Activated T-cell treated with anti-CD3 and anti-CD28 coated beads for 4 hours (primary cell): Measurements from ENCODE around the gene TOR4A.

Experiments
- DNase-seq: peaks from one replicate; pipeline ENCODE4 v3.0.0-alpha.2; 2020

TOR4A gene

DNA sequence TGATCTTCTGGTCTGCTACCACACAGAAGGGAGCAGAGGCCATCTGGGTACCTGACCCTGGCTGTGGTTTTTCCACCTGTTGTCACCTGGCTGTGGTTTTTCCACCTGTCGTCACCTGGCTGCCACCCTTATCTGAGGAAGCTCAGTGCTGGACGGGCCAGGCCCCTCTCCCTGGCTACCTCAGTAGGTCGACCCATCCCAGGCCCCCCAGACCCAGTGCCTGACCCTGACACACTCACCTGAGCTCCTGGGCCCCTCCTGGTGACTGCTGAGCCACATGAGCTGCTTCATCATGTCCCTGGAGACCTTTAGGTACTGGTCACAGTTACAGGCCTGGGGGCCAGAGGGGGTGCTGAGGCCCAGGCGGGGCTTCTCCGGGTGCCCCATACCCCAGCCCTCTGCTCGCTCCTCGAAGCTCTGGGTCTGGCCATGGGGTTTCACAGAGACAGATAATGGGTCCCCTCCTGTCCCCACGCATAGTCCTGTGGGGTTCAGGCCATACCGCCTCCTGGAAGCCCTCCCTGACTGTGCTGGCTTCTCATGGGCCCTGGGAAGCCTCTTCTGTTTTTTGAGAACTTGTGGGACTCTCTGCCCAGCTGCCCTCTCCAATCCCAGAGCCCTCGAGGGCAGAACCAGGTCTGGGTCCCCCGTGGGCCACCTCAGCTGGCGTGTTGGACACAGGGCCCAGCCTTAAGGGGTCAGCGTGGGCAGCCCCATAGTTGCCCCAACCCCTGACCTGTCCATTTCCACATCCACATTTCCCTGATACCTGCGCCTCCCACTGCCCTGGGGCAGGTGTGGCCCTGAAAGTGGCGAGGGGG, 32.1 kb downstream of the TOR4A start:
- no peak for DNase-seq

DNA sequence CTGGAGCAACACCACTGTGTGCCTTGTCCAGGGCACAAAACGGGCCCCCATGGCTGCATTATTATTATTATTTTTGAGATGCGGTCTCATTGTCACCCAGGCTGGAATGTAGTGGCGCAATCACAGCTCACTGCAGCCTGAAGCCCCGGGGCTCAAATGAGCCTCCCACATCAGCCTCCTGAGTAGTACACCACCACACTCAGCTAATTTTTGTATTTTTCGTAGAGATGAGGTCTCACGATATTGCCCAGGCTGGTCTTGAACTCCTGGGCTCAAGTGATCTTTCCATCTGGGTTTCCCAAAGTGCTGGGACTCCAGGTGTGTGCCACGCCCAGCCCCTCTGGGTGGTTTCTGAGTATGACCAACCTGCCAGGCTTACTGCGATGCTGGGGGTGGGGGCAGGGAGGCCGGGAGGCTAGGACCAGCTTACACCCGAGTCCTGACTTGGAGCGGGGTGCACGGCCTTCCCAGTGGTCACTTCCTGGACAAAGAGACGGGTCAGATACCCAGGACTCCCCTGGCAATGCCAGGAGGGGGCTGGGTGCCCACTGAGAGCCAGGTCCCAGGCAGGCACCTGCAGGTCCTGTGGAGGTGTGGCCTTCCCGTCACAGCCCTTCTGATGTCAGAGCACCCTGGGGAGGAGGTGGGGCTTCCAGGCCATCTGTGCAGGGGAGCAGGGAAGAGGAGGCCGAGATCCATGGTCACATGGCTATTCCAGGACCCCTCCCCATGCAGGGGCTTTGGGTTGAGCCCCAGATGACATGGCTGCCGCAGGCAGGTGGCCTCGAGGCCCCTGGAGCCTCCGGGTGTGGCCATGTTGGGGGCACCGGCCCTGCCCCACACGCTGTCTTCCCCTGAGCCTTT, 32.9 kb downstream of the TOR4A start:
- no peak for DNase-seq

DNA sequence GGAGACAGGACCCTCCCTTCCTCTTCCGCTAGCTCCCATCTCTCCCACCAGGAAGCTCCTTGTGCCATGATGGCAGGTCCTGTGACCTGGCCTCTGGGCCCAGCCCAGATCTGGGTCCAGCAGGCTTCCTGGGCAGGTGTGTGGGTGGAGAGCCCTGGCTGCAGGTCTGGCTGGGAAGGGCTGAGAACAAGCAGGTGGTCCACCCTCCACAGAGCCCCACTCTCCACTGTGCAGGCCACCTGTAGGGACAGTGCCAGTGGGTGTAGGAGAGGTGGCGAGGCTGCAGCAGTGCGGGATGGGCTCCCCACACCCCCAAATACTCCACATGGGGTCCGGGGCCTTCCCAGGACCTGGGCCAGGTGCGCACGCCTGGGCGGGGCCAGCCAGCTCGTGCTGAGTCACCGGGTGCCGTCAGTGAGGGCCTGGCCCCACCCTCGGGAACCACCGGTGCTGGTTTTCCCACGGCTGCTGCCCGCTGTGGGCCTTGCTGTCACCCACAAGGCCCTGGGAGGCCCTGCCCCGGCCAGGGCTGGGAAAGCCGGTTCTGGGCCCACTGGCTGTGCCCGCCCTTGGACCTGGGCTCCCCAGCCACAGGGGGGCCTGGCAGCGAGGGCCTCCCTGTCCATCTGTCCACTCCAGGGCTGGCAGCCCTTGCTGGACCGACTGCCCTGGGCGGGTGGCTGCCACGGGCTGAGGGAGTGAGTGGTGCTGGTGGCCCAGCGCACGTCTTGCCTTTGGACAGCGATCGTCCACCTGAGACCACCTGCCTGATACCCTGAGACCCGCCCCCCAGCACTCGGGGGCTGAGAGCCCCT, 33.9 kb downstream of the TOR4A start:
- no peak for DNase-seq

DNA sequence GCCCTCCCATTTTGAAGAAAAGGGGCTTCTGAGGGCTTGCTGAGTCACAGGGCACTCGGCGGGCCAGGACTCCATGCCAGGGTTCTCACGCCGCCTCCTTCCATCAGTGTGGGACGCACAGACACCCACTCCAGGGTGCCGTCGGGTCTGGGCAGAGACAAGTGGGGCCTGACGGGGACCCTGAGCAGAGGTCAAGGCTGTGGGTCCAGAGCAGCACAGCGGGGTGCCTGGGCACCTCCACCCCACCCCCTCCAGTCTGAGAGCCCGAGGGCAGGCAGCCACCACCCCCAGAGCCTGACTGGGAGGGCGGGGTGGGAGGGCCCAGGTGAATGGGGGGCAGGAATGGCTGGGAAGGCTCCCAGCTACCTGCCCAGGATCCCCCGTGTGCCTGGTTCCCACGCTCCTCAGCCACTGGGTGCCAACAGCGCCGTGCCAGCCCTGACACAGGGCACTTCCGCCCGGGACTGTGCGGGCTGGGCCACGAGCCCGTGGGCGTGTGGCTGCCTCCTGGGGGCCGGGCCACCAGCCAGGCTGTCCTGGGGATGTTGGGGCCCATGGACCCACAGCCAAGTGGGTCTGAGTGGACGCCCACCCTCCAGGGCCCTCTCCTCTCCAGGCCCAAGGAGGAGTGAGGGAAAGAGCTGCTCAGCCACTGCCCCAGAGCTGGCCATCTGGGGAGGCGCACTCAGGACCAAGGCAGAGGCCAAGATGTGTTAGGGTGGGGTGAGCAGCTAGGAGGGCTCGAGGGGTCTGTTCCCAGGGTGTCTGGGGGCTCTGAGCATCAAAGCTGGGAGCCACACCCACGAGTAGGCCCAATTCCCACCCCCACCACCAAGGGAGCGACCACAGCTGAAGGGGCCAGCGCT, 34.7 kb downstream of the TOR4A start:
- DNase-seq = no peak

DNA sequence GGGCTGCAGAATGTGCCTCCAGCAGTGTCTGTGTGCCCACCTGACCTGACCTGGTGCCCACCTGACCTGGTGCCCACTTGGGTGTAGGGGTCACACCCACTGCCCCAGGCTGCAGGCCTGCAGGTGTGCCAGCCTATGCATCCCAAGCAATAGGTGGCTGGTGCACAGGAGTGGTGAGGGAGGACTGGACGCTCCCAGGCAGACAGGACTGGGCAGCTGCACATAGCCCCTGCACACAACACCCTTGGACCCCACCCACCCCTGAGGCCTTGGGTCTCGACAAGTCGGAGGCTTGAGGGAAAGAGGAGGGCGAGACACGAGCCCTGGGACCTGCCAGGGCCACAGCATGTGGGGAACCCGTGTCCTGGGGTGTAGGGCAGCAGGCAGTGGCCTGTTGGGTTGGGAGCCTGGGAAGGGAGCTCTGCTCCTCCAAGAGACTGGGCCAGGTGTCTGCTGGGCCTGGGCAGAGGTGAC, 35.4 kb downstream of the TOR4A start:
- no peak for DNase-seq

DNA sequence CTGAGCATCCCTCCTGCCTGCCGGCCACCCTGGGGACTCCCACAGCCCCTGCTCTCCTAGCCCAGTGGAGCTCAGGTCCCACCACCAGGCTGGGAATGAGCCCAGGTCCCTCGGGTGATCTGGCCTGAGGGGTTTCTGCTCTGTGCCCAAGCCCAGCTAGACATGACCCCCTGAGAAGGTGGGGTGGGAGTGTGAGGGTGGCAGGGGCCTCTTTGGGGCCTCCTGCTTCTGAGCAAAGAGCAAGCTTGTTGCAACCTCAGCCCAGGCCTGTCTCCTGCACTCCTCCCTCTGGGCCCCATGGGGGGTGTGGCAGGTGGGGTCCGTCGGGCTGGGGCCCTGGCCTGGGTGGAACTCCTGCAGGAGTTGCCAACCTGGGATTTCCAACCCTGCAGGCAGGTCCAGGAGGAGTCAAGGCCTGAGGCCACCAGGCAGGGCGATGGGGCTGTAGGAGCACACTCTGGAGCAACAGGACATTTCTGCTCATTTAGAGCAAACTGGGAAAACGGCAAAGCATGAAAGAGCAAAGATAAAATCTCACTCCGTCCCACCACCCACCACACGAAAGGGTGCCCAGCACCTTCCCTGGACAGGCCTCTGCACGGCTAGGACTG, 35.9 kb downstream of the TOR4A start:
- DNase-seq = no peak

DNA sequence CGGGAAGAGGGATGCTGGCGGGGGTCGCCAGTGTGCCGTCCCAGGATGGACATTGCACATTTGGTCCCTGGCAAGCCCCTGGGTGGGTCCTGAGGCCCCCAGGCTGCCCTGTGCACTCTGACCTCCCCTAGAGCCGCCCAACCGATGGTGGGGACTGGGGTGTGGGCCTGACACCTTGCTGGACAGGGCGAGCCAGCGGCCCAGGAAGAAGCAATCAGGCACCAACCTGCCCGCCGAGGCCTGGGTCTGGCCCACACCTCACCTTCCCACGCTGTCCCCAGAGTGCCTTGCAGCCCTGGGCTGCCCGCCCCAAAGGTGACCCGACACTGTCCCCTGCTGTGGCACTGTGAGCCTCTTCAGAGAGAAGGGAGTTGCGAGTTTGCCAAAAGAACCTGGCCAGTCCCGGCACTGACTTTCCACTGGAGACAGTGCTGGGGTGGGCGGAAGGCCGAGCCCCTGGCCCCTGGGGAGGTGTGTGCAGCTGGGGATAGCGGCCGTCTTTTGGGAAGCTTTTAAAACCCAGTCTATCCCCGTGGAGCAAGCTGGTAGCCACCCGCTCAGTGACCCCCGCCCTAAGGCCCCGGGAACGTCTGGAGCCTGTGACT, 36.5 kb downstream of the TOR4A start:
- no peak for DNase-seq

DNA sequence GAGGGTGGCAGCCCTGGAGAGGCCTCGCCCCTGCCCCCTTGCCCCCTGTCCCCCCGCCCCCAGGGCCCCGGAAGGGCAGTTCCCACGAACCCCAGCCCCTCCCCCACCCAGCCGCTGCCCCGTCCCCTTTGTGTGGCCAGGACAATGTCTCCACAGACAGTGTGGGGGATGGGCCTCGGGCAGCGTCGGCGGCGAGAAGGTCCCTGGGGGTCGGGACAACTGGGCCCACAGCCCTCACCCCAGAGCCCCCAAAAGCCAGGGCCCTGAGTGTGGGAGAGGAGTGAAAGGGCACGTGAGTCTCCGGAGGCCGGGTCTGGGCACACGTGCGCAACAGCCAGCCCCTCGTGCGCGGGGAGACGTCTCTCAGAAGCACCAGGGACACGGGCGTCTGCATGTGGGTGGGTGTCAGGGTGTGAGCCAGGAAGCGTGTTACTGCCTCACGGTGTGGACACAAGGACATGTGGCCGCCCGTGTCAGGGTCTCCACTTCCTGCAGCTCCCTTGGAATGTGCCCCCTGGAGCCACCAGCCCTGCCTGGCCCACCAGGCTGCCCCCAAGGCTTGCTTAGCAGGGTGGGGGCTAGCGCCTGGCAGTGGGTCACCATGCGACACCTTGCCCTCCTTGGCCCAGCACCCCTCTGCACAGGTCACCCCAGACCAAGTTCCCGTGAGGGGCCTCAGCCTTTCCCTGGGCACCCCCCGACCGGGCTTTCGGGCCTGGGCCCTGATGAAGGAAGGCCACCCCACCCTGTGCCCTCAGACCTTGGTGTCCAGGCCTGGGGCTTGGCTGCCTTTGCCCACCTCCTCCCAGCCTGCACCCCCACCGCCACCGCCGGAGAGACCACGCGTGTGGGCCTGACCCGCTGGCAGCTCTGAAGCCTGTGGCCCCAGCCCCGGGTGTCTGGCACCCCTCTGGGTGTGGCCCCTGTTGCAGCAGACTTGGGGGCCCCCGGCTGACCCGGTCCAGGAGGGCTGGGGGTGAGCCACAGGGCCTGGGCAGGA, 37.3 kb downstream of the TOR4A start:
- no peak for DNase-seq

DNA sequence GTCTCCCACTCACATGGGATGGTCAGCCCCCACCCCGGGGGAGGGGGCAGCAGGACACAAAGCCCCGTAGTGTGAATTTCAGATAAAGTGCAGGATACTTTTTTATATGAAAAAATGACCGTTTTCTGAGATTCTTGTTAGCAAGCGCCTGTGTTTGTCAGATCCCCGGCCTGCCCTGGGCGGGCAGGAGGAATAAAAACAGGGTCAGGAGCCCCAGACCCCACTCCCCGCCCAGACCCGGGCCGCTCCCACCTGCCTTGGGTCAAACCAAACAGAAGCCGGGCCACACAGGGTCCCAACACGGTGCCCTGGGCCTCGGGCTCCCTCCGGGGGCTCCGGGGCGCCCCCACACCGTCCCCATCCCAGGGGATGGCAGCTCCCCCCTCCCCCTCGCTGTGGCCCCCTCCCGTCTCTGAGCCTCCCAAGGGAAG, 38.1 kb downstream of the TOR4A start:
- DNase-seq = no peak

DNA sequence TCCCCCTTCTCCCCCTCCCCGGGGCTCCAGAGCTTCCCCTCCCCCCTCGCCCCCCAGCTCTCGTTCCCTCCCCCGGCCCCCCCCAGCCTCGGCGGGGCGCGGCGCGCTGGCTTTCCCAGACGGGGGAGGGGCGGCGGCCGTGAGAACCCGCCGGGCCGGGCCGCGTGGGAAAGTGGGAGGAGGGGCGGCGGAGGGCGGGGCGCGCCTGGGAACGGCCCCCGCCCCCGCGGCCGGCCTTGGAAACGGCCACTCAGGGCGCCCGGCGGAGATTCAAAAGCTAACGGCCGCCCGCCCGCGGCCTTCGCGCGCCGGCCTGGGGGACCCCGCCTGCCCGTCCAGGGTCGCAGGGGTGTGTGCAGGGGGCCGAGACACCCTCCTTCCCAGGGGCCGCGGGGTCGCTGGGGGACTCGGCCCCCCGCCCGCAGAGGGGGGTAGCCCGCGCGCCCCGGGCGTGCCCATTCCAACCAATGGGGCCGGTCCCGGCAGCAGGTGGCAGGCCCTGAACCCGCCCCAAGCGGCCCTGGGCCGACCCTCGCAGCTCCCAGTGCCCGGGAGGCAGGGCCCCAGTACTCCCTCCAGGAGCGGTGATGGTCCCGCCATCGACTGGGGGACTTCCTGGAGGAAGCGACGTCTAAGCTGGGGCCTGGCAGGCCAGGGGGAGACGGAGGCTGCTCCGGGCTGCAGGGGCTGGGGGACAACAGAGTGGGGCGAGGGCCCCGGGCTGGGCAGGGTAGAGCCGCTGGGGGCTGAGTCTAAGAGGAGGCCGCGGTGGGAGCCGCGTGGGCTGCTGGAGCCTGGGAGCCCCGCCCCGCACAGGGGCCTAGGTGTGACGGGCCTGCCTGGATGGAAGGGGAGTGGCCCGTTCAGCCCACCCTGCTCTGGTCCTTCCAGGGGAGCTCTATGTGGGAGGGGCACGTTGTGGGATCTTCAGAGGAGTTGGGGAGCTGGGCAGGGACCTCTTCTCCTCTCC, 38.8 kb downstream of the TOR4A start:
- no peak for DNase-seq

DNA sequence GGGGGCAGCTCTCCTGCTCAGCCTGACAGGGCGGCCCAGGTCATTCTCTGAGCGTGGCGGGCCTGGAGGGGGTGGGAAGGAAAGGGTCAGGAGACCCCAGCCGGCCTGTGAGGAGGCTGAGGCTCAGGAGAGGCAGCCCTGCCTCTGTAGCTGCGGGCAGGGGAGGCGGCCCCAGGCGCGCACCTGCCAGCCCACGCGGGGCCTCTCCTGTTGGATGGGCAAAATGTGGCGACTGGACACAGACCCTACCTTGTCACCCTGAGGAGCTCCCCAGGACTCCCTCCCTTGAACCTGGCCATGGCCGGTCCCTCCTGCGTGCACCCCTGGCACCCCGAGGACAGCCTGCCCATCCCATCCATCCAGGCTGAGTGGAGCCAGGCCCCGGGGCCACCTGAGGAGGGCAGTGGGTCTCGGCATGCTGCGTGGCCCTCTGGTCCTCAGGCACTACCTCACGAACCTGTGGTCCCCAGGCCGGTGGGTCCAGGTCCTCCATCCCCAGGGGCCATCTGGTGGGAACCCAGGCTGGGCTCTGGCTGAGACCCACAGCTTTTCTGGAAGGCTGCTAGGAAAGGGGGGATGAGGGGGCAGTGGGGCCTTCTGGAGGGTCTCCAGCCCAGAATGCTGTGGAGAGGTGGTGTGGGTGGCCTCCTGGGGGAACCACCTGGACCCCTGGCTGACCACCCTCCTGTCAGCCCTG, 39.6 kb downstream of the TOR4A start:
- no peak for DNase-seq

DNA sequence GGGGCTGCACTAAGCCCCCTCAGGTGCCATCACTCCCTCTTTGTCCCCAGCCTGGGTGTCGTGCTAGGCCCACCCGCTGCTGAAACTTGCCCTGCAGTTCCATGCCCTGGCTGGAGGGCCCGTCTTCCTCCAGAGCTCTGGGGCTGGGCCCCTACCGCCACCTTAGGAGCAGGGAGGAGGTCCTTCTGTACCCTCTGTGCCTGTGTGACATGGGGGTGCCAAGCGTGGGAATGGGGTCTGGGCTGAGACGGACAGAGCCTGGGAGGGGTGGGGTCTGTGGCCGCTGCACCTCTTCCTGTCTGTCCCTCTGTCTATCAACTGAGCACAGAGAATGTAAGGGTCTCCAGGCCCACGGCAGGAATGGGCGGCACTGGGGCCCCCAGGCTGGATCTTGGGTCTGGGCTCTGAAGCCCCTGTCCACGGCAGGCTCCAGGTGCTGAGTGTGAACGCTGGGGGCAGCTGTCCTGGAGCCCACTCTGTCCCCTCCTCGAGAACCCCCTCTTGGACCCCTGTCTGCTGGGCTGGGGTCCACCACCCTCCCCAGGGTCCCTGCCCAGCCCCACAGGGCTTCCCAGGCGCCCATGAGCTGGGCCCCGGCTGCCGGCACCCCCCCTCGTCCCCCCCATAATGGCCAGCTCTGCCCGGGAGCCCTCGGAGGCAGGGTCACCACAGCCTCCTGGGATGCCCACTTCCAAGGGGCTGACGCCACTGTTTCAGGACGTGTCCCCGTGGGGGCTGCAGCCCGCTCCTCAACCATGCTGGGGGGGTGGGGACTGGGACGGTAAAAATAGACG, 40.4 kb downstream of the TOR4A start:
- DNase-seq = no peak

DNA sequence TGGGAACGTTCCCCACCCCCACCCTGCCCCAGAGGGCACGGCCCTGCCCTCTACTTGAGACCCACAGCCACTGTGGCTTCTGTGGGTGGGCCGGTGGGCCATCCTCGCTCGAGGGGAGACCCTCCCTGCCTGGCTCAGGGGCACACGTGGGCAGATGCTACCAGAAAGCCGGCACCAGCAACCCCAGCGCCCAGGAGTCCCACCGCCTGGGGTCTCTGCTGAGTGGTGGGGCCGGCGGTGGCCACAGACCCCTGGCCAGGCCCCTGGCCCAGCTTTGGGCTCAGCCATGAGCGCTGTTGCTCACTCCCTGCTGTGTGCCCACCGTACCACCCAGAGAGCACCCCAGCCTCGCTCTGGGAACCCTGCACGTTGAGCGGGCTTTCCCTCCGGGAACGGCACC, 41.1 kb downstream of the TOR4A start:
- no peak for DNase-seq

DNA sequence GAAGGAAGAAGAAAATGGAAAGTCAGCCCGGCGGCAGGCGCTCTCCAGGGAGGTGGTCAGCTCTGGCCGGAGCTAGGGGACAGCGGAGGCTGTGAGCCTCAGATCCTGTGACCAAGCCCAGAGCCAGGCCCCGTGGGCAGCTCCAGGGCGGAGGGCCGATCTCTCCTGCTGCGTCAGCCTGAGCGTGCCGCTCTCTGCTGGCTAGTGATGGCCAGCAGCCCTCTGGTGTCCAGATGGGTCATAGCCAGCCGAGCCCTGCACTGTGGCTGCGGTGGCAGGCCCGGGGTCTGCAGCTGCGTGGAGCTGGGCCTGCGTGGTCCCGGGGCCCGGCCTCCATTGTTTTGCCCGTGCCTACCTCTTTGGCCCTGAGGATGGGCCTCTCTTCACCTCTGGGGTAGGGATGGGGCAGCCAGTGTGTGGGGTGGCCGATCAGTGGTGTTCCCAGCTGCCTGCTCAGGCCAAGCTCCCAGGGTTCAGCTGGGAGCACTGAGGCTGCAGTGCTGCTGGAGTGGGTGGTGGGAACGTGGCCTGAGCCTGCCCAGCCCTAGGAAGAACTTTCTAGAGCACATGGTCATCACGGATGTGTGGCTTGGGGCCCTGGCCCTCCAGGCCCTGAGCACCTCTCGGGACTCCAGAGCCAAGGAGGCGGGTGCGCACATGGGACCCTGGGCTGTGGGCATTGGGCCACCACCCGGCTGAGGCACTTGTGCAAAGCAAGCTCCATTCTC, 41.6 kb downstream of the TOR4A start:
- no peak for DNase-seq

DNA sequence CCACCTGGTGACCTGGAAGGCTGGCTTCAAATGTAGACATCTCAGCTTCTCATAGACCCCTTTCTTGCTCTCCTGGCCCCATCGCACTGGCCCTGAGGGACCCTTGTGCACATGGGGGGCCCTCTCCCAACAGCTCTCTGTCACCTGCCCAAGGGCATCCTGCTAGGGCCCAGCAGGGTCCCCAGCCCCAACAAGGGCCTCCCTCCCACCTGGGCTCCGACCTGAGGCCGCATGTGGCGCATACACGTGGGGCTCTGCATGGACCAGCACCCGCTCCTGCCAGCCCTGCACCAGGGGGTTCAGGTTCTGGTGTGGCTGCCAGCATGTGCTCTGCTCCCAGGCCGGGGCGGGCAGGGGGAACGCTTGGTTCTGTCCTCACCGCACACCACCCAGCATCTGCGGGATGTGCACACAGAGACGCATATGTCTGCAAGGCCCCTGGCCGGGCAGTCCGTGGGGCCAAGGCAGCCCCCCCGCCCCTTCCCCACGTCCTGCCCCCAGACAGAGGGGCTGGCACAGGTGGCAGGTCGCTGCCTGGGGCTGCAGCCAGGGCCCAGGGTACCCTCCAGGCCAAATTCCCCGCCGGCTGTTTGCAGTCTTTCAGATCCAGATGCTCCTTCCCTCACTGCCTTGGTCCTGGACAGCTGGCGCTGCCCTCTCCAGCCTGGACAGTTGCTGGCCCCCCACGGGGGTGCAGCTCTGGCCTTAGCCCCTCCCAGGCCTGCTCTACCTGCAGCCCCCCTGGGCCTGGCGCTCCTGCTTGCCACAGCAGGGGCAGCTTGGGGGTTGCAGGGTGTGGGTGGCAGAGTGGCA, 42.4 kb downstream of the TOR4A start:
- no peak for DNase-seq
